Measurements from ENCODE around the gene NKX1-2.
"Not testable (repeated sequence)": the region's sequence is repeated elsewhere in the genome, so short reads cannot be mapped to it uniquely, and the experiment has no call there.

NKX1-2 gene

DNA sequence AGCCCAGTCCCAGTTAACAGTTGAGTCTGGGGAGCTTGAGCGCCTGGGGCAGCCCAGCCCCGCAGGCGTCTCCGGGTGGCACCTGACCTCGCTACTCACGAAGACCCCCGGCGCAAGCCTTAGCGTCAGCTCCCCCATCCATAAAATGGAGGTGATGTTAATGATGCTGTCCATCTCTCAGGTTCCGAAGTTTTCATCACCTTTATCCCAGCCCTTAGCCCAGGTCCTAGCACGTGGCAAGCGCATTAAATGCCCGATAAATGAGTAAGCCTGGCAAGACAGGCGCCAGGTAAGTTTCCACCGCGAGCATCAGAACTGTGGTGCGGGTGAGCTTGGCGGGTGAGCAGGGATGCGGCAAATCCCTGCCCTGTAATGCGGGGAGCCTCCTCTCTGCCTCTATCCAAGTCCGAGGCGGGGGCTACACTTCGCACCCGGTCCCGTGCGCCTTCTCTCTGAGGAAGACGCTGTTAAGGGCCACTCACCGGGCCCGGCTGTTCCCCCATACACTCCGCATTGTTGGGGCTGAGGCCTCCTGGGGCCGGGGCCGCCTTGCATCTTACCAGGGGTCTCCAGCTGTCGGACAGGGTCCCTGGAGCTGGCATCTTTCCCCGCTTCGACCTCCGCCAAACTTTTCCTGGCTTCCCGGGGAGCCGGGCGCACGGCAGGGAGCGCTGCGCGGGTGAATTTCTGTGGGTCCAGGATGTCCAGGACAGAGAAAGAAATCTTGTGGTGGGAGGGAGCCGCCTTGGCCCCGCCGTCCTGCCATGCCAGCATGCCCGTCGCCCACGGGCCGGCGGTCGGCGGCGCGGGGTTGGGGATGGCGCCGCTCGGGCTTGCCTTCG is 444 bp downstream of the NKX1-2 start:
- DNase-seq = no peak

DNA sequence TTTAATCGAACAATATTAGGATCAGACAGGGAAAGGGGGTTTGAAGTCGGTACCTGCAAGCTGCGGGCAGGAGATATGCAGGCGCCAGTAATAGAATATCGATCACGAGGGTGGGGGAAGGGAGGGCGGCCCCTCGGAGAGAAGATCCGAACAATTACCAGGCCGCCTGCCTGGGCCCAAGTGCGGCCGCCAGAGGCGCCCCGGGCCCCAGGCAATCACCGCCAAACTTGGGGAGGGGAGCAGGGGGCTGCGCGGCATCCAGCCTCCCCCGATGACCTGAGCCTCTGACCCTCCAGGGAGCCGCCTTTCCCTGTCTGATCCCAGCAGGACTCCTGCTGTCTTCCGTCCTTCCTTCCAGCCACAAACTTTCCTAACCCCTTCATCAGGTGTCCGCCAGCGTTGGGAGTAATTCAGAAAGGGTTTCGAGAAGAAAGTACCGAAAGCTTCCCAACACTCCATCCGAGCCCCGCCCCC is 1.1 kb downstream of the NKX1-2 start:
- DNase-seq = no peak

DNA sequence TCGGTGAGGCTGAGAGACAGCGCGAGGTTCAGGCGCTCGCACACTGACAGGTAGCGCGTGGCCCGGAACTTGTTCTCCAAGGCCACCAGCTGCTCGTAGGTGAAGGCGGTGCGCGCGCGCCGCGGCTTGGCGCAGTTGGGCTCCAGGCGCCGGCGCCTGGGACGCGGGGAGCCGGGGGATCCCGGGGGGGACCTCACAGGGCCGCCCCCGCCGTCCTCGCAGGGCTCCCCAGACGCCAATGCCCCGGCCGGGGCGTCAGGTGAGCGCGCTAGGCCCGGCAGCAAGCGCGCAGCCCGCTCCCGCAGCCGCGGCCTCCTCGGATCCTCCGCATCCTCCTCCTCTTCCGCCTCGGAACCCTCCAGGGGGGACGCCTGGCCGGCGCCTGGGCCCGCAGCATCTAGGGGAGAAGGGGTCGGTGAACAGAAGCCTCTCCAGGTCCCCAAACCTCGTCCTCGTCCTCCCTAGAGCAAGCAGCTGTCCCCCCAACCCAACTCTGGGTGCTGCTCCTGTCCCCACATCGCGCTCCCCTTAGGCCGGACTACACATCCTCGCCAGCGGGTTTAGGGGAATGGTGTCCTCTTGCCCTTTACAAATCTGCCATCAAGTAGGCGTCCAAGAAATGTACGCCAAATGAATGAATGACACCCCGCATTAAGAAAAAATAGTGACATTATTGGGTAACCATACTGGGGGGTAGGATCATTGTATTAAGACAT is 1.9 kb downstream of the NKX1-2 start:
- DNase-seq = no peak

DNA sequence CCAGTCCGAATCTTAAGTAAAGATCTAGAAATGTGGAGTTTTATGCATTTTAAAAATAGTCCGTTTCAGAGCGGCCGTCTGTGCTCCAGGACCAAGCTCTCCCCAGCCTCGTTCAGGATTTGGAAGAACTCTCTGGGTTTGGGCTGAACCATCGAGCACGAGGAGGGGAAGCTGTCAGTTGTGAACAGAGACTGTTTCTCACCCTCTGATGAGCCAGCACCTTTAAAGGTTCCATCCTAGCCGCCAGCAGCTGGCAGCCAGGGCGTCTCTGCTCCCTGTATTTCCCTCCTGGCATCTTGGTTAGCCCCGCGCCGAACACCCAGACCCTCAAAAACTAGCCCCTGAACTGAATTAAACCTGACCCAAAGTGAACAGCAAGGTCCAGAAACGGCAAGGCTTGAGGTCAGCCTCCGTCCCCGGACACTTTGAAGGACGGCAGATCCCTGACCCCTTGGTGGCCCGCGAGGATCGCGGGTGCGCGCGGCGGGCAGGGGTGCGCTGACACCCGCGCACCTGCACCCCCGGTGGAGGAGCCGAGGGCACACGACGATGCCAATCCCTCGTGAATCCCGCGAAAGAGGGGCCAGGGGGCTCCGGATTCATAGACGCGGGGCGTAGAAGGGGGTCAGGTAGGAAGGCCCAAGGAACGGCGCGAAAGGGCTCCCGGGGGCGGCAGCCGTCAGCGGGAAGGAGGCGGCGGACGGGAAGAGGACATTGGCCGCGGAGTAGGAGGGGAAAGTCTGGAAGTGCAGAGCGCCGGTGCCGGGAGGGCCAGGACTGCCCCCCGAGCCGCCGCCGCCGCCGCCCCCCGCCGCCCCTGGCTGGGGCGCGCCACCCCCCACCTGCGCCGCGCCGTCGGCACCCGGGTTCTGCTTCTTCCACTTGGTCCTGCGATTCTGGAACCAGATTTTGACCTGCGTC is 2.7 kb downstream of the NKX1-2 start:
- DNase-seq = no peak

DNA sequence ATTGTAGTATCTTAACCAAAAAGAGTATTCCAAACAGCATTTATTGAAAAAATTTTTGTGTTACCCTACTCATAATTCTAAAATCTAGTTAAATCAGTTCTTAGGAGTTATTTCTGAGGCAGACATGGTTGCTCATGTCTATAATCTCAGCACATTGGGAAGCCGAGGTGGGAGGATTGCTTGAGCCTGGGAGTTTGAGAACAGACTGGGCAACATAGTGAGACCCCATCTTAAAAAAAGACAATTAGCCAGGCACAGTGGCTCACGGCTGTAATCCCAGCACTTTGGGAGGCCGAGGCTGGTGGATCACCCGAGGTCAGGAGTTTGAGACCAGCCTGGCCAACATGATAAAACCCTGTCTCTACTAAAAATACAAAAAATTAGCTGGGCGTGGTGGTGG is 8.1 kb downstream of the NKX1-2 start:
- DNase-seq = not testable (repeated sequence)

DNA sequence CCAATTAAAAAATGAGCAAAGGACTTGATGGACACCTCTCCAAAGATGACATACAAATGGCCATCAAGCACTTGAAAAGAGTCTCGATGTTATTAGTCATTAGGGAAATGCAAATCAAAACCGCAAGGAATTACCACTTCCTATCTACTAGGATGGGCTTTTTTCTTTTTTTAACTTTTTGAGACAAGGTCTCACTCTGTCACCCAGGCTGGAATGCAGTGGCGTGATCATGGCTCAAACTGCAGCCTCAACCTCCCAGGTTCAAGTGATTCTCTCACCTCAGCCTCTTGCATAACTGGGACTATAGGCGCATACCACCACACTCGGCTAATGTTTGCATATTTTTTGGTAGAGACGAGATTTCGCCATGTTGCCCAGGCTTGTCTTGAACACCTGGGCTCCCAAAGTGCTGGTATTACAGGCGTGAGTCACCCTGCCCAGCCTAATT is 13.6 kb downstream of the NKX1-2 start:
- no peak for DNase-seq

DNA sequence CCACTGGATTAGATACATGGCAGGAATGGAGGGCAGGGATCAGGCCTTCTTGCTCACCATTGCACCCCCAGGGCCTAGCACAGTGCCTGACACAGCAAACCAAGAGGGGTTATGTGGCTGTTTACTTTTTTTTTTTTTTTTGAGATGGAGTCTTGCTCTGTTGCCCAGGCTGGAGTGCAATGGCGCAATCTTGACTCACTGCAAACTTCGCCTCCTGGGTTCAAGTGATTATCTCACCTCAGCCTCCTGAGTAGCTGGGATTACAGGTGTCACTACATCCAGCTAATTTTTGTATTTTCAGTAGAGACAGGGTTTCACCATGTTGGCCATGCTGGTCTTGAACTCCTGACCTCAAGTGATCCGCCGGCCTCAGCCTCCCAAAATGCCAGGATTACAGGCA is 14.2 kb downstream of the NKX1-2 start:
- DNase-seq = not testable (repeated sequence)

DNA sequence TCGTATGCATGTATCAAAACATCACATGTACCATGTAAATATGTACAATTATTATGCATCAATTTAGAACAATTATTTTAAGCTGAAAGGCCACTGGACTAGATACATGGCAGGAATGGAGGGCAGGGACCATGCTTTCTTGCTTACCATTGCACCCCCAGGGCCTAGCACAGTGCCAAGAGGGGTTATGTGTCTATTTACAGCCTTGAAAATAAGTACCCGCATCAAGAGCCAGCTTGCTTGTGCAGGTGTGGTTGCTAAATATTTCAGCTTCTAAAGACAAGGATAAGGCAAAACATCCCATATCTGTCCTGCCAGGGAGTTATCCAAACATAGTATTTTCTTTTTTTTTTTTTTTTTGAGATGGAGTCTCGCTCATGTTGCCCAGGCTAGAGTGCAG is 16.4 kb downstream of the NKX1-2 start:
- no peak for DNase-seq

DNA sequence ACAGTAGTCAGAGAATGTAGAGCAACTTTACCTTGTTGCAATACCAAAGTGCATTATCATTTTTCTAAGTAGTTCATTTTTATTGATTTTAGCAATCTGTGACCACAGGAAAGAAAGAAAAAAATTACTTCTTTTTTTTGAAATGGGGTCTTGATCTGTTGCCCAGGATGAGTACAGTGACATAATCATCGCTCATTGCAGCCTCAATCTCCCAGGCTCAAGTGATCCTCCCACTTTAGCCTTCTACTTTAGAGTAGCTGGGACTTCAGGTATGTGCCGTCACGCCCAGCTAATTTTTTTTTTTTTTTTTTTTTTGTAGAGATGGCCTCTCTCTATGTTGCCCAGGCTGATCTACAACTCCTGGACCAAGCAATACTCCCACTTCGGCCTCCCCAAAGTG is 19.8 kb downstream of the NKX1-2 start:
- no peak for DNase-seq

DNA sequence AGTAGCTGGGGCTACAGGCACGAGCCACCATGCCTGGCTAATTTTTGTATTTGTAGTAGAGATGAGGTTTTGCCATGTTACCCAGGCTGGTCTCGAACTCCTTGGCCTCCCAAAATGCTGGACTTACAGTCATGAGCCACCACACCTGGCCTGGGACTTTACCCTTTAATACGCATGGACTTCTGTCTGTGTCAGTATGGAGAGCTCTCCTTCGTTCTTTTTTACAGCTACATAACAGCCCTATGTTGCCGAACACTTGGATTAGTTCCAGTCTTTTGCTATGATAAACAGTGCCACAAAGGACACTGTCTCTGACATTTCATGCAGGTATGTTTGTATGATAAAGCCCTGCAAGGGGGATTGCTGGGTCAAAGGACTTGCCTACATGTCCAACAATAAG is 20.3 kb downstream of the NKX1-2 start:
- no peak for DNase-seq

DNA sequence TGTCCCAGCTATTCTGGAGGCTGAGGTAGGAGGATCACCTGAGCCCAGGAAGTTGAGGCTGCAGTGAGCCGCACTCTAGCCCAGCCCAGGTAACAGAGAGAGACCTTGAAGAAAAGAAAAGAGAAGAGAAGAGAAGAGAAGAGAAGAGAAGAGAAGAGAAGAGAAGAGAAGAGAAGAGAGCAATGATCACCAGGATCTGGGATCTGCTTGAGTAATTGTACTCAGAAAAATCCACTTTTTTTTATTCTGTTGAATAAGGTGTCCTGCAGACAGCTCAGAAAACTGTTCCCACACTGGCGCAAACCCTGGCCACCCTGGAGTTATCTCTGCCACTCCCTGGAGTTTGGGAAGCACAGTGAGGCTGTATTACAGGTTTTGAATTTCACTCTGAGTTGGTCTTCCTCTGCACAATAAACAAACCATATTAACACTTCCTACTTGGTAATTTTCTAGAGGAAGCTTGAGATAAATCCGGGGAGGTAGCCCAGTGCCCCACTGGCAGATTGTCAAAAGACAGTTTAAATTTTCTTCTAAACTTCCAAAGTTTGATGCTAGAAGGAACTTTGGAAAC is 21.5 kb downstream of the NKX1-2 start:
- no peak for DNase-seq

DNA sequence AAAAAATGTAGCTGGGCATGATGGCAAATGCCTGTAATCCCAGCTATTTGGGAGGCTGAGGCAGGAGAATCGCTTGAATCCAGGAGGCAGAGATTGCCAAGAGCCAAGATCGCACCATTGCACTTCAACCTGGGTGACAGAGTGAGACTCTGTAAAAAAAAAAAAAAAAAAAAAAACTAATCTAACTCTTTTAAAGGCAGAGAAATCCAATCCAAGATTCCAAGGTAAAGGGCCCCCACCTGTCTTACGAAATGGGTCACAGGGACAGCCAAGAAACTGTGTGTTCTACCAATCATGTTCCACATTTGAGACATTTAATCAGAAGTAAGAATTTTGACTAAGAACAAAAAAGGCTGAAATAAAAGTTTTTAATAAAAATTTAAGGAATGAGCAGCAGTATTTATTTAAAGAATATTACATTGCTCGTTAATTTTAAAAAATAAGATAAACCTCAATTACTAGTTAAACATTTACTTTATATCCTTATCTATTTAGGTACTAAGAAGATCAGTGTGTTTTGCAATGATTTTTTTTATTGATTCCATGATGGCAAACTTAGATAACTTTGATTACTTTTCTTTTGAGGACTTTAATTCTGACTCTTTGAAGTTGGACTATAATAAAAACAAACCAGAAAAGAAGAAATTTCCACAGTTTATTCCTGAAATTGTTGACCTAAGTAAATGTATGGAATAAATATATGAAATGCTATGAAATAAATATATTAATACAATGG is 24.4 kb downstream of the NKX1-2 start:
- DNase-seq = no peak

DNA sequence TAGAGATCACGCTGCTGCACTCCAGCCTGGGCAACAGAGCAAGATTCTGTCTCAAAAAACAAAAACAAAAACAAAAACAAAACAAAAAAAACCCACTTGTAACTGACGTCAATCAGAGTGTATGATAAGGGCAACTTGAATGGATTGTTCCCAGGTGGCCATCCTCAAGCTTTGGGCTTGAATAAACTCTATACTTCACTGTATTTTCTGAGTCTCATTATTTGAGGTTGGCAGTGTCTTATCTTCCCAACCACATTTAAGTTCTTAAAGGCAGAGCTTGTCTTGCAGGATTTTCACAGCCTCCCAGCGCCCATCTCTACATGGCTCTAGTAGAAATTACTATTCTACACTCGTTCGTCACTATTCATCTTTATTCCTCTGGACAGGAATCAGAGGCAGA is 26.0 kb downstream of the NKX1-2 start:
- no peak for DNase-seq

DNA sequence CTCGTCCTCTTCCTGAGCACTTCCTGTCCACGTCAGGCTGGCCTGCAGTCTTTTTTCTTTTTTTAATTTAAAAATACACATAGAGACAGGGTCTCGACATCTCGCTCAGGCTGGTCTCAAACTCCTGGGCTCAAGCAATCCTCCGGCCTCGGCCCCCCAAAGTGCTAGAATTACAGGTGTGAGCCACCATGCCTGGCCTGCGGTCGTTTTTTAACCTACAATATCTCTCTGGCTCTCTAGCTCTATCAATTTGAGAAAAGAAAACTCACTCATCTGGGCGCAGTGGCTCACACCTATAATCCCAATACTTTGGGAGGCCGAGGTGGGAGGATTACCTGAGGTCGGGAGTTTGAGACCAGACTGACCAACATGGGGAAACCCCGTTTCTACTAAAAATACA is 27.1 kb downstream of the NKX1-2 start:
- DNase-seq = no peak

DNA sequence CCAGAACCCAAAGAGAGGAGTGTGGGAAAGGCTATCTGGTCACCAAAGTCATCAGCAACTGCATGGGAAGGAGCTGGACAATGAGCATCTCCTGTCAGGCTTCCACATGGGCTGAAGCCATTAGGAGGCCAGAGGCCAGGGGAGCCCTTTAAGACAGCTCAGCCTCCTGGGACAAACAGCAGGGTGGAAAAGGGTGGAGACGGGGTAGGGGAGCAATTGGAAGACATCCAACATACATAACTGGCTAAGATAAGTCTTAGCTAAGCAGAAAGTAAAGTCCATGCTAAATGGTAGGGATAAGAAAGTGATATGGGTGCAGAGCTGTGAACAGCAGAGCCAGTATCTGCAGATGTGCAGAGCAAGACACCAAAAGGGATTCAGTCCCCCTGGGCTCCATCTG is 29.6 kb downstream of the NKX1-2 start:
- DNase-seq = no peak

DNA sequence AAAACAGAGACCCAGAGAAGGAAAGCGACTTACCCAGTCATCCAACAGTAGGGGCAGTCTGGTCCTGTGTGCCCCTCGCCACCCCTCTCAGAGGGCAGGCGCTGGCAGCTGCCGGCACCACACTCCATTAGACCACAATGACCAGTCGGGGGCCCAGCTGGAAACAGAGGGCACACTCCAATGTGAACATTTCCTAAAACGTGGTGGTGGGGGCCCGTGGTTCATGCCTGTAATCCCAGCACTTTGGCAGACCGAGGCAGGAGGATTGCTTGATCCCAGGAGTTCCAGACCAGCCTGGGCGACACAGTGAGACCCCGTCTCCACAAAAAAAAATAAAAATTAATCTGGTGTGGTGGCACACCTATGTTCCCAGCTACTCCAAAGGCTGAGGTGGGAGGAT is 30.2 kb downstream of the NKX1-2 start:
- no peak for DNase-seq

DNA sequence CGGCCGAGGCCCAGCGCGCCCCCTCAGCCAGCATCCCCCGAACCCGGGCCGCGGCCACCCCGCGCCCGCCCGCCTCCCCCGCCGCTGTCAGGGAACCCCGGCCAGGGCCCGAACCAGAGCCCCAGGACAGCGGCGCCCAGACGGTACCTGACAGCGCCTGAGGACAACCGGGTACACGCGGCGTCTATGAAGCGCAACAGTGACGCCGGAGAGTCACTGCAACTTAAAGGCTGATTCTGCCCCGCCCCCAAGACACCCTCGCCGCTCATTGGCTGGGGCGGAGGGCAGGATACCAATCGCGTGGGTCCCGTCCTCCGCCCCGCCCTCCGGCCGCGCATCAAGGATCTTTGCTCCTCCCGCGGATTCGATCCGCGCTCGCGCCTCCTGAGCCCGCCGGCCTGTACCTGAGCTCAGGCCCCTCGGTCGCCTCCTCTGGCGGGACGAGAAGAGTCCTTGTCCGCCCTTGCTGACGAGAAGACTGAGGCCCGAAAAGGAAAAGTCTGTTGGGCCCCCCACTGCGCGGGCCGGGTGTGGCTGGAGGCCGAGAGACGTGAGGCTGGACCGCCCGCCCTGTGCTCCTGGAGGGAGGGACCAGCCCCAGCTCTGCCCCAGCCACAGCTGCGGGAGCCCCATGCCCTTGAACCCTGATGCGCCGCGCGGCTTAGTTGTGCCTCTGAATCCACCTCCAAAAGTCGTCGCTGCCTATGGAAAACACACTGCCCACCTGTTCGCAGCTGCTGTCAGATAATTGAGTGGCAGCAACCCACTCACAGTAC is 30.9 kb downstream of the NKX1-2 start, which contains the start of gene OAT:
Gene OAT (minus strand): TSS at position 198 of the 776 bp plus-strand sequence. CDS start 6,752 bp downstream, outside the sequence.
- DNase-seq = peak; percentile 97

DNA sequence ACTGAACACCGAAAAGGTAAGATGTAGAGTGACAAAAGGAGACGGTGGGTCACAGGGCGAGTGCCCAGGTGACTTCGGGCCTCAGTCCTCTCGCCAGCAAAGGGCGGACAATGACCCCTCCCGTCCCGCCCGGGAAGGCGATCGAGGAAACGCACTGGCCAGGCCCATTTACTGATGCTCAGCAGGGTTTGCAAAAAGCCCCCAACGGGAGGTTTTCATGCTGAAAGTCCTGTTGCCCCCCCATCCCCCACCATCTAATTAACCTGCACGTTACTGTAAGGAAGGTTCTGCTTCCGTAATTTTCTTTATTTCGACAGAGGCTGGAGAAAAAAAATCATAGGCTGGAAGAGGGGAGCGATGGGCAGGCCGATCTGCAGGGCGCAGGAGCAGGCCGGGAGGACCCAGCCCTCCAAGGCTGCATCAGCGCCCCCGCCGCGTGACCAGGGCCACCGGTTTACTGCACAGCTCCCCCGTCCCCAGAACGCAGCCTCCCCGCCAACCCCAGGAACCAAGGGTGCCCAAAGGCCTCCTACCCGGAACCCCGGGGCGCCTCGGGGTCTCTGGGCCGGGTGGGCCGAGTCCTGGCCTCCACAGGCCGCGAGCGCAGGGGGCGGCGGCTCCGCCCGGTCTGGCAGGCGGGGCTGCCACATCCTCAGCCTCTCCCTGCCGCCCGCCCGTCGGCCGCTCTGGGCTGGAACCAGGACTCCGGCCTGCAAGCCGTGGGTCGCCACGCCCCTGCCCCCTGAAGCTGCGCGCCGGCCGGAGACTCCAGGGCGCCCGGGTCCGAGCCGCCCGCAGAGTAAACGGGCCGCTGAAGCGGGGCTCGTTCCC is 31.7 kb downstream of the NKX1-2 start:
- DNase-seq = peak; percentile 44

DNA sequence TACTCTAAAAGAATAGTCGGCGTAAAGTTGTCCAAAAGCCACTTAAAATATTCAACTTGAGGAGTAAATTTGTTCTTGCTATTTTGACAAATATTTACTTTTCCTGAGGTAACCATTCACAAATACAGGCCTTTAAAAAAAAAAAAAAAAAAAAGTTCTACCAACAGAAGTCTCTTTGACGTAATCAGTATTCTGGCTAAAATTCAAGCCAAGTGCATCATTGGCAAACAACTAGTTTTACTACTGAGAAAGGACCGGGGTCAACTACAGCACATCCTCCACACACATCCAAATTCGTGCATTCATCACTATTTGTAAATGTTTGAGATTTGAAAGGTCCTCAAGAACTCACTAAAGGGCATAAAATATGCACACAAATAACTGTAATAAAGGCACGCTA is 33.1 kb downstream of the NKX1-2 start:
- DNase-seq = no peak

DNA sequence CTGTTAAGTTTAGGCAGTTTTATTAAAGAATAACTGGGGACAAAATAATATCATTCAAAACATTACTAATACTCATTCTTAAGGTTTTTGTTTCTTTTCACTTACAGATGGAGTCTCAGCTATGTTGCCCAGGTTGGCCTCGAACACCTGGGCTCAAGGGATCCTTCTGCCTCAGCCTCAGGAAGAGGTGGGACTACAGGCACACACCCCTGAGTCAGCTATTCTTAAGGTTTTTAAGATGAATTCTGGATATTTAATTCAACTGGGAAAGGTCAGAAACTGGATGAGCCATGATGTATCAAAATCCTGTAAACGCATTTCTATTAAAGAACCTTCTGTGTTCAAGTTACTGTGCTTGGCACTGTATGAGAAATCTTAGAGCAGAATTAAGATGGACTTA is 34.6 kb downstream of the NKX1-2 start:
- DNase-seq = no peak
